Mammary epithelial cell (primary cell): ENCODE measurements around the gene ING5.

Source experiments
- CTCF ChIP-seq, 2 donors: IDR thresholded peaks in 1 of 2; conservative IDR thresholded peaks in 1 of 2; 2 replicates each; pipeline ENCODE4 v1.5.1; 2011 to 2012; ENCODE audit warnings: inconsistent platforms in 2 of 2, low read length in 2 of 2, mild to moderate bottlenecking in 2 of 2, control low read depth in 1 of 2, low read depth in 1 of 2; ENCODE audit not compliant: insufficient read depth in 1 of 2; ENCODE audit errors: extremely low read depth in 1 of 2
- EZH2 ChIP-seq: IDR thresholded peaks from 2 replicates; pipeline ENCODE4 v1.6.1; 2012; ENCODE audit warnings: low read length, inconsistent platforms, borderline replicate concordance

DNA sequence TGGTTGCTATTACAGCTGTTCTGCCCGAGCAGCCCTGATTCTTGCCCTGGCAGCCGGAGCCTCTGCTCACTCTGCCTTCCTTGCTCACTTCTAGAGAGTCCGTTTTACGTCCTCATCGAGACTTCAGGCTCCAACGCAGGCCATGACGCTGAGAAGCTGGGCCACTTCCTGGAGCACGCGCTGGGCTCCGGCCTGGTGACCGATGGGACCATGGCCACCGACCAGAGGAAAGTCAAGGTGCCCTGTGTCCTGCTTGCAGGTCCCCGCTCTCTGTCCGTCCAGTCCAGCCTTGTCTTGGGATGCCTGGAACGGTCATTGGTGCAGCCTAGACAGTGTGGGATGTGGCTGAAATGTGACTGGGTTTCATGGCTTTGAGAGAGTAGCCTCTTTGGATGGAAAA is 49.3 kb downstream of the ING5 start:
- no peak for TF ChIP-seq CTCF (conservative IDR thresholded peaks at IDR 0.05 in 1 of 2, IDR thresholded peaks at IDR 0.05 in 1 of 2; ENCODE audit: extremely low read depth in 1 of 2, insufficient read depth in 1 of 2, low read depth in 1 of 2, low read length in 2 of 2)
- TF ChIP-seq EZH2: no peak
